K562 (cell line): ENCODE data around the gene TAF1B.

Experiments used
- CBFA2T3 ChIP-seq: fragments of 450-650 bp; IDR thresholded peaks from 2 replicates; pipeline ENCODE4 v1.6.1; 2017
- KLF6 ChIP-seq: fragments of 250-450 bp; sonication (Bioruptor Pico); IDR thresholded peaks from 2 replicates; pipeline ENCODE4 v1.4.0; 2020; ENCODE audit warnings: mild to moderate bottlenecking, moderate library complexity, borderline replicate concordance
- NCOA1 ChIP-seq: fragments of 450-650 bp; IDR thresholded peaks from 2 replicates; pipeline ENCODE4 v1.6.1; 2016; ENCODE audit warnings: low read depth
- TAF15 ChIP-seq: fragments of 200-400 bp; formaldehyde crosslinking; IDR thresholded peaks from 2 replicates; pipeline ENCODE4 v1.6.1; 2017; ENCODE audit warnings: mild to moderate bottlenecking, low read depth, low read length, moderate library complexity
- ZC3H8 ChIP-seq: fragments of 450-650 bp; IDR thresholded peaks from 2 replicates; pipeline ENCODE4 v1.6.1; 2017
- ZNF324 ChIP-seq: fragments of 250-450 bp; sonication (Bioruptor Pico); IDR thresholded peaks from 2 replicates; pipeline ENCODE4 v1.4.0; 2020; ENCODE audit warnings: mild to moderate bottlenecking
- TF ChIP-seq, protein P1 (sequence below): fragments of 450-650 bp; formaldehyde crosslinking; IDR thresholded peaks from 2 replicates; pipeline ENCODE4 v1.4.0; 2022; ENCODE audit warnings: missing genetic modification characterization
- TF ChIP-seq, protein P2 (sequence below), 3 experiments: IDR thresholded peaks in 2 of 3; conservative IDR thresholded peaks in 1 of 3; 2 replicates each; pipeline ENCODE4 v1.5.1; 2011 to 2012; ENCODE audit warnings: low read length in 3 of 3, mild to moderate bottlenecking in 3 of 3, control low read depth in 2 of 3, improper control_type of control experiment in 1 of 3, inconsistent platforms in 1 of 3, low read depth in 1 of 3, mixed read lengths in 1 of 3, moderate library complexity in 1 of 3; ENCODE audit not compliant: insufficient read depth in 2 of 3
- TF ChIP-seq, protein P3 (sequence below), 2 experiments: IDR thresholded peaks in 1 of 2; conservative IDR thresholded peaks in 1 of 2; 2 replicates each; pipeline ENCODE4 v1.6.1; 2016; ENCODE audit warnings: low read depth in 2 of 2, mild to moderate bottlenecking in 1 of 2, missing compliant biosample characterization in 1 of 2, missing genetic modification characterization in 1 of 2, moderate library complexity in 1 of 2

DNA sequence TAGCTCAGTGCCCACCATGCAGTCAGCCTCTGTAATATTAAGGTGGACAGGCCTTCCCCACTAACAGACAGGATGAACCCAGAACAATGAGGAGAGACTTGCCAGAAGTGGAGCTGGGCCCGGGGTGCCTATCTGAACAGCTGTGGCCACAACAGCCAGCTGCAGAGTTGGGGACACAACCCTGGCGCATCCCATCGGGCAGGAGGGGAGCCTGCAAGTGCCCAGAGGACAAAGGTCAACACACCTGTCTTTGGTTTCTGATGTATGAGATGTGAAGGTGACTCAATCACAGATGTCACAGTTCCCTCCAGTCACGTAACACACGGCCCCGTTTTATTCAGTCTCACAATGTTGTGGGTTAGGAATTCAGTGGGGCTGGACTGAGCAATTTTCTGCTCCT is 48.2 kb upstream of the TAF1B start:
- no peak for TF ChIP-seq ZNF324
- TF ChIP-seq, protein P1, sequence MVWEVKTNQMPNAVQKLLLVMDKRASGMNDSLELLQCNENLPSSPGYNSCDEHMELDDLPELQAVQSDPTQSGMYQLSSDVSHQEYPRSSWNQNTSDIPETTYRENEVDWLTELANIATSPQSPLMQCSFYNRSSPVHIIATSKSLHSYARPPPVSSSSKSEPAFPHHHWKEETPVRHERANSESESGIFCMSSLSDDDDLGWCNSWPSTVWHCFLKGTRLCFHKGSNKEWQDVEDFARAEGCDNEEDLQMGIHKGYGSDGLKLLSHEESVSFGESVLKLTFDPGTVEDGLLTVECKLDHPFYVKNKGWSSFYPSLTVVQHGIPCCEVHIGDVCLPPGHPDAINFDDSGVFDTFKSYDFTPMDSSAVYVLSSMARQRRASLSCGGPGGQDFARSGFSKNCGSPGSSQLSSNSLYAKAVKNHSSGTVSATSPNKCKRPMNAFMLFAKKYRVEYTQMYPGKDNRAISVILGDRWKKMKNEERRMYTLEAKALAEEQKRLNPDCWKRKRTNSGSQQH, result no peak
- TF ChIP-seq, protein P2, sequence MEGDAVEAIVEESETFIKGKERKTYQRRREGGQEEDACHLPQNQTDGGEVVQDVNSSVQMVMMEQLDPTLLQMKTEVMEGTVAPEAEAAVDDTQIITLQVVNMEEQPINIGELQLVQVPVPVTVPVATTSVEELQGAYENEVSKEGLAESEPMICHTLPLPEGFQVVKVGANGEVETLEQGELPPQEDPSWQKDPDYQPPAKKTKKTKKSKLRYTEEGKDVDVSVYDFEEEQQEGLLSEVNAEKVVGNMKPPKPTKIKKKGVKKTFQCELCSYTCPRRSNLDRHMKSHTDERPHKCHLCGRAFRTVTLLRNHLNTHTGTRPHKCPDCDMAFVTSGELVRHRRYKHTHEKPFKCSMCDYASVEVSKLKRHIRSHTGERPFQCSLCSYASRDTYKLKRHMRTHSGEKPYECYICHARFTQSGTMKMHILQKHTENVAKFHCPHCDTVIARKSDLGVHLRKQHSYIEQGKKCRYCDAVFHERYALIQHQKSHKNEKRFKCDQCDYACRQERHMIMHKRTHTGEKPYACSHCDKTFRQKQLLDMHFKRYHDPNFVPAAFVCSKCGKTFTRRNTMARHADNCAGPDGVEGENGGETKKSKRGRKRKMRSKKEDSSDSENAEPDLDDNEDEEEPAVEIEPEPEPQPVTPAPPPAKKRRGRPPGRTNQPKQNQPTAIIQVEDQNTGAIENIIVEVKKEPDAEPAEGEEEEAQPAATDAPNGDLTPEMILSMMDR (IDR thresholded peaks at IDR 0.05 in 2 of 3, conservative IDR thresholded peaks at IDR 0.05 in 1 of 3; ENCODE audit: insufficient read depth in 2 of 3, low read depth in 1 of 3, low read length in 3 of 3), result no peak
- no peak for TF ChIP-seq ZC3H8
- TF ChIP-seq CBFA2T3, result no peak
- no peak for TF ChIP-seq KLF6
- TF ChIP-seq, protein P3, sequence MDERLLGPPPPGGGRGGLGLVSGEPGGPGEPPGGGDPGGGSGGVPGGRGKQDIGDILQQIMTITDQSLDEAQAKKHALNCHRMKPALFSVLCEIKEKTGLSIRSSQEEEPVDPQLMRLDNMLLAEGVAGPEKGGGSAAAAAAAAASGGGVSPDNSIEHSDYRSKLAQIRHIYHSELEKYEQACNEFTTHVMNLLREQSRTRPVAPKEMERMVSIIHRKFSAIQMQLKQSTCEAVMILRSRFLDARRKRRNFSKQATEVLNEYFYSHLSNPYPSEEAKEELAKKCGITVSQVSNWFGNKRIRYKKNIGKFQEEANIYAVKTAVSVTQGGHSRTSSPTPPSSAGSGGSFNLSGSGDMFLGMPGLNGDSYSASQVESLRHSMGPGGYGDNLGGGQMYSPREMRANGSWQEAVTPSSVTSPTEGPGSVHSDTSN (CRISPR knock-in tag; IDR thresholded peaks at IDR 0.05; ENCODE audit: low read depth), result no peak
- TF ChIP-seq, protein P3 (tag; conservative IDR thresholded peaks at IDR 0.05; ENCODE audit: low read depth), result no peak
- TF ChIP-seq NCOA1, result no peak
- TF ChIP-seq TAF15, result no peak
